LHCN-M2 (cell line): Measurements from ENCODE around the gene KLF3. TPM values are rescaled to one million over a fixed set of nuclear protein-coding genes. Genes with fewer than 3 reads are reported as not detected.

Source experiments
- DNase-seq: peaks from one replicate; pipeline ENCODE4 v3.0.0-alpha.2; 2012; ENCODE audit warnings: low read depth
- total RNA-seq: library from RNA; depleted of rRNA; stranded (reverse); fragments of >200 nt; gene quantifications from 2 replicates; pipeline ENCODE4 v1.2.3, GENCODE V29; 2014

The KLF3 gene
- total RNA-seq, 1 experiment from 2014 or later = 14.1 TPM

GRCh38 chr4:38654273-38654672, 9.7 kb upstream of the KLF3 start:
- no peak for DNase-seq

- DNase-seq = no peak
Measured at GRCh38 chr4:38656111-38656510, 7.9 kb upstream of the KLF3 start.

- no peak for DNase-seq
Measured at GRCh38 chr4:38659346-38659745, 4.7 kb upstream of the KLF3 start.

- no peak for DNase-seq
Measured at GRCh38 chr4:38660838-38661237, 3.2 kb upstream of the KLF3 start.

GRCh38 chr4:38661371-38661770, 2.6 kb upstream of the KLF3 start:
- no peak for DNase-seq

- no peak for DNase-seq
Measured at GRCh38 chr4:38662522-38663089, 1.4 kb upstream of the KLF3 start.

GRCh38 chr4:38663090-38663800, 754 bp upstream of the KLF3 start:
- peak; percentile 26 for DNase-seq

GRCh38 chr4:38664706-38665401, 855 bp downstream of the KLF3 start:
- peak; percentile 51 for DNase-seq

- no peak for DNase-seq
Measured at GRCh38 chr4:38665551-38666411, 1.8 kb downstream of the KLF3 start.

- no peak for DNase-seq
Measured at GRCh38 chr4:38666766-38667084, 2.7 kb downstream of the KLF3 start.

GRCh38 chr4:38667085-38667893, 3.3 kb downstream of the KLF3 start:
- peak; percentile 98 for DNase-seq

GRCh38 chr4:38668203-38668971, 4.4 kb downstream of the KLF3 start:
- no peak for DNase-seq

- DNase-seq = no peak
Measured at GRCh38 chr4:38669208-38669607, 5.2 kb downstream of the KLF3 start.

- DNase-seq = no peak
Measured at GRCh38 chr4:38670109-38670901, 6.3 kb downstream of the KLF3 start.

GRCh38 chr4:38670939-38671591, 7.1 kb downstream of the KLF3 start:
- DNase-seq = no peak

- DNase-seq = no peak
Measured at GRCh38 chr4:38671592-38671940, 7.6 kb downstream of the KLF3 start.

- DNase-seq = no peak
Measured at GRCh38 chr4:38672074-38672396, 8.0 kb downstream of the KLF3 start.

- DNase-seq = no peak
Measured at GRCh38 chr4:38672397-38673129, 8.6 kb downstream of the KLF3 start.
